Natural killer cell treated with Interleukin-12 subunit alpha and Interleukin-12 subunit beta and Interleukin-15 and Interleukin-18, amount 100 ng/mL, for 72 hours (primary cell): ENCODE results near the gene NTHL1. TPM values are rescaled to one million over a fixed set of nuclear protein-coding genes. Genes with fewer than 3 reads are reported as not detected.
A peak's percentile ranks its signal among the peaks of the same experiment; 100 is the strongest.

ENCODE experiments used
- ATAC-seq, 2 donors: fragments of 150-1000 bp; cut with Tn5 transposase in 1 of 2; sonication (Bioruptor Pico), chemical (Tn5 transposase) in 1 of 2; 2 replicates each; pipeline ENCODE4 v1.10.0; 2021
- DNase-seq: peaks from one replicate; pipeline ENCODE4 v3.0.0; 2022; ENCODE audit warnings: low spot score
- H3K27ac Mint-ChIP-seq, 2 donors: 1 replicate in 1 of 2; 2 replicates in 1 of 2; pipeline ENCODE4 v1.8.0; 2022; ENCODE audit warnings: mixed read lengths in 2 of 2, mild to moderate bottlenecking in 1 of 2, moderate library complexity in 1 of 2
- H3K27me3 Mint-ChIP-seq, 2 donors: 1 replicate in 1 of 2; 2 replicates in 1 of 2; pipeline ENCODE4 v1.8.0; 2022; ENCODE audit warnings: mixed read lengths in 2 of 2
- H3K36me3 Mint-ChIP-seq: one replicate; pipeline ENCODE4 v1.8.0; 2022; ENCODE audit warnings: mixed read lengths
- H3K4me1 Mint-ChIP-seq, 2 donors: 1 replicate in 1 of 2; 2 replicates in 1 of 2; pipeline ENCODE4 v1.8.0; 2022; ENCODE audit warnings: low read depth in 2 of 2, mixed read lengths in 2 of 2, mild to moderate bottlenecking in 1 of 2
- H3K4me3 Mint-ChIP-seq: one replicate; pipeline ENCODE4 v1.8.0; 2022; ENCODE audit warnings: mixed read lengths
- H3K9me3 Mint-ChIP-seq: 2 replicates; pipeline ENCODE4 v1.8.0; 2022; ENCODE audit warnings: mixed read lengths
- total RNA-seq, 2 donors: library from RNA; stranded (reverse); gene quantifications; one replicate each; pipeline ENCODE4 v1.2.3, GENCODE V29; 2022

The NTHL1 gene
- total RNA-seq, 2 donors from 2014 or later = 12.6 to 40.9 TPM

- no peaks in the 10 kb centered on the region for H3K9me3 Mint-ChIP-seq
- peak overlapping the region in 1 of 2 donors; percentile 66 for H3K27ac Mint-ChIP-seq
- H3K27me3 Mint-ChIP-seq = no peaks in the 10 kb centered on the region
- no peaks in the 10 kb centered on the region for H3K36me3 Mint-ChIP-seq
- ATAC-seq (no peak), DNase-seq (no peak)
- H3K4me3 Mint-ChIP-seq = peak overlapping the region; percentile 89
- peaks cover 11 to 13% of the 10 kb centered on the region in 2 donors for H3K4me1 Mint-ChIP-seq
Measured at GRCh38 chr16:2046893-2047329, 723 bp downstream of the NTHL1 start.

DNA sequence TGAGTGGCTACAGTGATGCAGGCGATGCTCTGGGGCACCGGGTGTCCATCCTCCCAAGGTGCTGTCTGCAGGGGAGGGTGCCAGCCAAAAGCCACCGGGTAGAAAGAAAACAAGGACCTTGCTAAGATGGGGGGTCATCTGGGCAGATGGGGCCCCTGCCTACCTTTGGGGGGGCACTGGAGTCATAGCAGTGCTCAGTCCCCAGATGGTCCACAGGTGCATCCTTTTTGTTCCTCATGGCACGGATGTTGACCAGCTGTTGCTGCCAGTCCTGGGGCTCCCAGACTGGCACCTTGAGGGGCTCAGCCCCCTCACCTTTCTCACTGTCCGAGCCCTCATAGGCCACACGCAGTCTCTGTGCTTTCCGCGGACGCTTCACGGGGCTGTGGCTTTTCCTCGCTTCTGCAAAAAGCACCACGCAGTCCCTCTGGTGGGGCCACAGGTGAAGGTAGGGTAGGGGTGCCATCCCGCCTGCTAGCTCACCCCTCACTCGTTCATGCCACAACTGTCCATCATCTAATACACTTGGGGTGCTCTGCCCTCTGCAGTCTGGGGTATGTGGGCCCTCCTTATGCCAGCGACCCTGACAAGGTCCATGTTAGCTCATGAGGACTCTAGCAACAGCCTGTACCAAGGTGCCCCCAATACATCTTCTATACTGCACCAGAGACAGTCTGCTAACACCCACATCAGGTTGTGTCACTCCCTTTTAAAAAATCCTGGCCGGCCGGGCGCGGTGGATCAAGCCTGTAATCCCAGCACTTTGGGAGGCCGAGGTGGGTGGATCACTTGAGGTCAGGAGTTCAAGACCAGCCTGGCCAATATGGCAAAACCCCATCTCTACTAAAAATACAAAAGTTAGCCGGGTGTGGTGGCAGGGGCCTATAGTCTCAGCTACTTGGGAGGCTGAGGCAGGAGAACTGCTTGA is 1.4 kb downstream of the NTHL1 start:
- Mint-ChIP-seq H3K4me1 (peaks cover 11 to 13% of the 10 kb centered on the region in 2 donors), H3K27me3 (no peaks in the 10 kb centered on the region), H3K4me3 (peak overlapping the region; percentile 89), H3K27ac (no peak overlapping the region), H3K9me3 (no peaks in the 10 kb centered on the region), H3K36me3 (no peaks in the 10 kb centered on the region)
- DNase-seq (no peak), ATAC-seq (no peak)

DNA sequence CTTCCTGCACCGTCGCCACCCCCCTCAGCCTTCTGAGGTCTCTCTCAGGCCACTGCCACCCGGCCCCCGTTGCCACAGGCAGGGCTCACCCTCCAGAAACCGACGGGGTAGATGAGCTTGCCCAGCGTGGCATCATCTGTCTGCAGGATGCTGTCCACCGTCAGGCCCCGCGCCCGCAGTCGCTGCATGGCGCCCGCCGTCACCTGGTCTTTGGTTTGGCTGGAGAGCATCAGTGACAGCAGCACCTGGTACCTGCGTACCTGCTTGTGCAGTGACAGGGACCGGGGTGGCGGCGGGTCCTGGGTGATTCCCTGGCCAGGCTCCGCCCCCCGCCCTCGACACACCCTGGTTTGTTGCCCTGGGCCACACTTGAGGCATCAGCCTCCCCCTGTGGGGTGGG is 3.1 kb downstream of the NTHL1 start:
- no peaks in the 10 kb centered on the region for H3K27me3 Mint-ChIP-seq
- ATAC-seq (no peak), DNase-seq (no peak)
- H3K4me3 Mint-ChIP-seq = no peak overlapping the region
- no peaks in the 10 kb centered on the region for H3K9me3 Mint-ChIP-seq
- no peaks in the 10 kb centered on the region for H3K36me3 Mint-ChIP-seq
- H3K27ac Mint-ChIP-seq = no peak overlapping the region
- peaks cover 11 to 13% of the 10 kb centered on the region in 2 donors for H3K4me1 Mint-ChIP-seq

DNA sequence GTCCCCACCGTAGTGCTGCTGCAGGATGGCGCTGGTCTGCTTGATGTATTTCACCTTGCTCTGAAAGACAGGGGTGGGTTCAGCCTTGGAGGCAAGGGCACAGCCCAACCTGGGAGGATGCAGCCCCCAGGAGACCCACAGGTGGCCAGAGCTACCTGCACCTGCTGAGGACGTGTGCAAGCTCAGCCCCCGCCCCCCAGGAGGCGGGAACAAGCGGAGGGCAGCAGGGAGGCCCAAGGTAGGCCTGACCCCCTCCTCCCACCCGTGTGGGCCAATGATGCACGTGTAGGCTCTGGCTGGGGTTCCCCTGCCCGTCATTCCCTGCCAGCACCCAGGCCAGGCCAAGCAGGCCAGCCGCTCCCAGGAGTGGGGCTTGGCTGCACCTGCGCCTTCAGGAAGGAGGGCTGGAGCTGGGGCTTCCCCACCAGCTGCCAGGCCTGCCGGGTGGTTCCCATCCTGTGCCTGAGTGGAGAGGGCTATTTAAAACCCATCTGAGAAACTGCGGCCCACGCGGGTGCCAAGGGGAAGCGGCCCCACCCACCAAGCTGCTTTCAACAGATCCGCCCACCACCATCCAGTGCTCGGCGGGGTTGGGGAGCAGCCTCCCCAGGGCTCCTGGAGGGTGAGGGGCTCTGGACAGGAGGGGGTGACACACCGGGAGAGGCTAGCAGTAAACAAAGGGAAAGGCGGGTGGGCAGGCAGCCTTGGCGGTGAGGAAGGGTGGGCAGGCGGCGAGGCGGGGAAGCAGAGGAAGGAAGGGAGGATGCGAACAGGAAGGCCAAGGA is 3.8 kb downstream of the NTHL1 start:
- Mint-ChIP-seq H3K4me1 (peaks cover 11 to 13% of the 10 kb centered on the region in 2 donors), H3K27me3 (no peaks in the 10 kb centered on the region), H3K27ac (no peak overlapping the region), H3K36me3 (no peaks in the 10 kb centered on the region), H3K4me3 (no peak overlapping the region), H3K9me3 (no peaks in the 10 kb centered on the region)
- DNase-seq (no peak), ATAC-seq (no peak)

DNA sequence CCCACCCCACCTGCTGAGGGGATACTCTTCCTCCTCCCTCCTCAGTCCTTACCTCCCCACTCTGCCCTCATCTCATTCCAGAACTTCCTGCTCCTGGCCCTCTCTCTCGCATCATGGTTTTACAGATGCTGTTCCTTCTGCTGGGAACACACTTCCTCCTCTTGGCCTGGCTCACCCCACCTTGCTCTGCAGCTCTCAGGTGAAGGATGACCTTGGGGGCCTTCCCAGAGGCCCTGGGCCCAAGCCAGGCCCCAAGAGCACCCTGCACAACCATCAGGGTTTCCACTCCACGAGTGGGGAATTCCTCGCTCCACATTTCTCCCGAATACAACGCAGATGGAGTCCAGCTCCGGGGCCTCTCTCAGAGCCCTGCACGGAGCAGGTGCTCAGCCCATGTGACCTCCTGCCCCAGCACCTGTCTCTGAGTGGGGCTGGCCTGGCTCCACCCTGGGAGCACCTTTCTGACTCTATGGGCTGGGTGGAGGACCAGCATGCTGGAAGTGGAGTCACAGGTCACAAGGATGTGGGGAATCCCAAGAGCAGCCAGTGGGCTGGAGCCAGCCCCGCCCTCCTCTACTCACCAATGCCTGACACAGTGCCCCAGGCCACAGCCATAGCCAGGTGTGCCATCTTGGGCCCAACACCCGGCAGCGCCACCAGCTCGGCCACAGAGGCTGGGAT is 4.5 kb downstream of the NTHL1 start:
- H3K9me3 Mint-ChIP-seq = no peaks in the 10 kb centered on the region

GRCh38 chr16:2042171-2042985 is 5.3 kb downstream of the NTHL1 start:
- peaks cover 5 to 6% of the 10 kb centered on the region in 2 donors for H3K4me1 Mint-ChIP-seq
- H3K27ac Mint-ChIP-seq = no peak overlapping the region
- no peak overlapping the region for H3K4me3 Mint-ChIP-seq
- H3K9me3 Mint-ChIP-seq = no peaks in the 10 kb centered on the region
- ATAC-seq (no peak), DNase-seq (no peak)
- H3K36me3 Mint-ChIP-seq = no peaks in the 10 kb centered on the region
- no peaks in the 10 kb centered on the region for H3K27me3 Mint-ChIP-seq

More for the DNA sequence above, 4.5 kb downstream of the NTHL1 start:
- H3K27ac Mint-ChIP-seq = no peak overlapping the region
- ATAC-seq = no peak
- no peak overlapping the region for H3K4me3 Mint-ChIP-seq
- H3K4me1 Mint-ChIP-seq = peaks cover 5 to 6% of the 10 kb centered on the region in 2 donors
- no peaks in the 10 kb centered on the region for H3K27me3 Mint-ChIP-seq
- no peak for DNase-seq
- no peaks in the 10 kb centered on the region for H3K36me3 Mint-ChIP-seq

GRCh38 chr16:2040787-2041522 is 6.7 kb downstream of the NTHL1 start:
- H3K27me3 Mint-ChIP-seq = no peaks in the 10 kb centered on the region
- no peaks in the 10 kb centered on the region for H3K36me3 Mint-ChIP-seq
- H3K4me3 Mint-ChIP-seq = no peak overlapping the region
- H3K9me3 Mint-ChIP-seq = no peaks in the 10 kb centered on the region
- H3K4me1 Mint-ChIP-seq = no peaks in the 10 kb centered on the region
- DNase-seq (no peak), ATAC-seq (no peak)
- H3K27ac Mint-ChIP-seq = no peak overlapping the region

GRCh38 chr16:2040041-2040786 is 7.4 kb downstream of the NTHL1 start:
- DNase-seq = no peak
- no peaks in the 10 kb centered on the region for H3K36me3 Mint-ChIP-seq

GRCh38 chr16:2039274-2040031 is 8.2 kb downstream of the NTHL1 start:
- Mint-ChIP-seq H3K4me1 (no peaks in the 10 kb centered on the region), H3K4me3 (no peak overlapping the region), H3K9me3 (no peaks in the 10 kb centered on the region), H3K27ac (no peak overlapping the region), H3K27me3 (no peaks in the 10 kb centered on the region), H3K36me3 (no peaks in the 10 kb centered on the region)
- ATAC-seq (no peak), DNase-seq (no peak)

More at GRCh38 chr16:2040041-2040786, 7.4 kb downstream of the NTHL1 start:
- Mint-ChIP-seq H3K27me3 (no peaks in the 10 kb centered on the region), H3K9me3 (no peaks in the 10 kb centered on the region), H3K4me1 (no peaks in the 10 kb centered on the region), H3K27ac (no peak overlapping the region), H3K4me3 (no peak overlapping the region)
- no peak for ATAC-seq

GRCh38 chr16:2038382-2039231 is 9.0 kb downstream of the NTHL1 start:
- no peak overlapping the region for H3K4me3 Mint-ChIP-seq
- no peak for DNase-seq
- H3K36me3 Mint-ChIP-seq = no peaks in the 10 kb centered on the region
- H3K27me3 Mint-ChIP-seq = no peaks in the 10 kb centered on the region
- H3K9me3 Mint-ChIP-seq = no peaks in the 10 kb centered on the region
- no peak for ATAC-seq
- H3K4me1 Mint-ChIP-seq = no peaks in the 10 kb centered on the region
- H3K27ac Mint-ChIP-seq = no peak overlapping the region
